Tibial nerve (tissue), 3 donors: ENCODE data around the gene RAI1.

ENCODE experiments used
- CTCF ChIP-seq, 5 experiments: fragments of 200-600 bp in 3 of 5; fragments of 450-650 bp in 2 of 5; sonication (generic) in 3 of 5; IDR thresholded peaks; one replicate each; pipeline ENCODE4 v1.5.1; 2016 to 2019; ENCODE audit warnings: antibody characterized with exemption in 5 of 5, mild to moderate bottlenecking in 3 of 5, moderate library complexity in 2 of 5
- POLR2A ChIP-seq, 2 donors: fragments of 450-650 bp; IDR thresholded peaks; one replicate each; pipeline ENCODE4 v1.6.1; 2017; ENCODE audit warnings: antibody characterized with exemption in 2 of 2, mild to moderate bottlenecking in 2 of 2, moderate library complexity in 2 of 2

GRCh38 chr17:17776889-17777288 lies 95.6 kb downstream of the RAI1 start:
- TF ChIP-seq CTCF (IDR thresholded peaks at IDR 0.05) = no peak
- TF ChIP-seq POLR2A (IDR thresholded peaks at IDR 0.05) = no peak
